ENCODE results near the gene CASQ2.

CASQ2 gene

DNA sequence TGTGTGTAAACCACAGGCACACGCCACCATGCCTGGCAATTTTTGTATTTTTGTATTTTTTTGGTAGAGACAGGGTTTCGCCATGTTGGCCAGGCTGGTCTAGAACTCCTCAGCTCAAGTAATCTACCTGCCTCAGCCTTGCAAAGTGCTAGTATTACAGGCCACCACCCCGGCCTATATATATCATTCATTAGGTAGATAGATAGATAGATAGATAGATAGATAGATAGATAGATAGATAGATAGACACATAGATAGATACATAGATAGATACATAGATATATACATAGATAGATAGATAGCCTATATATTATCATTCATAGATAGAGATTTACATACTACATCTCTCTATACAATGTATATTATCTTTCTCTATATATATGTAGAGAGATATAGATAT is 80.8 kb downstream of the CASQ2 start:
- DNase-seq = no peak

DNA sequence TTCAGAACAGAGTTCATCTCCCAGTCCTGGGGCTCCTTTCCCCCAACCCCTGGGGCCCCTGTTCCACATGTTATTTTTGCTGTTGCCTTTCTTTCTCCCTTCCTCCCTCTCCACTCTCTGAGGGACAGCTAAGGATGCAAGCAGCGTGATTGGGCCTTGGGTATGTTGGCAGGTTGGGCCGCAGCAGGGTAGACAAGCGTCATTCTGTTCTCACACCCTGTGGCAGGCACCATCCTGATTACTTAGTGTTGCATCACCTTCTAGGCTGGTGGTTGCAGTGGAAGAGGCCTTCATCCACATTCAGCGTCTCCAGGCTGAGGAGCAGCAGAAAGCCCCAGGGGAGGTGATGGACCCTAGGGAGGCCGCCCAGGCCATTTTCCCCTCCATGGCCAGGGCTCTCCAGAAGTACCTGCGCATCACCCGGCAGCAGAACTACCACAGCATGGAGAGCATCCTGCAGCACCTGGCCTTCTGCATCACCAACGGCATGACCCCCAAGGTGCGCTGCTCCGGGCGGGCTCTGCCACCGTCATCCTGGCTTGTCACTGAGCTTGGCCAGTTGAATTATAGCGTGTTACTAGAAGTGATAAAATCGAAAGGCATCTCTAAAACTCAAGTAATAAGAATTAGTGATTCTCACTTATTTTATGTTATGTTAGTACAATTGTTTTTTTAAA is 83.3 kb downstream of the CASQ2 start:
- no peak for DNase-seq

DNA sequence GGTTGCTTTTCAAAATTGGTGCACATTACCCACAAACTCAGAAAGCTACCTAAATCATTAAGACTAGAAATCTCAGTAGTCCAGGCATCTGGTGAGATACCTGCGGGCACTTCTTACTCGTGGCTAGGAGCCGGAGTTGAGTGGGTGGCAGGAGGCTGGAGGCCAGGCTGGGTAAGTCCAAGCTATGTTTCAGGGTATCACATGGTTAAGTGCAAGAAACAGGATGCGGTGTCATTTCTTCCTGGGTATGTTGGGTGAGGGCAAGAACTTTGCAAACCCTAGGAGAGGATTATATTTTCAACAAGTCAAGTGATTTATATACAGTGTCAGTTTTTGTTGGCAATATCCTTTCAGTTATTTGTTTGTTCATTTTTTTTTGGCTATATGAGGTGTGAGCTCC is 85.7 kb downstream of the CASQ2 start:
- no peak for DNase-seq

DNA sequence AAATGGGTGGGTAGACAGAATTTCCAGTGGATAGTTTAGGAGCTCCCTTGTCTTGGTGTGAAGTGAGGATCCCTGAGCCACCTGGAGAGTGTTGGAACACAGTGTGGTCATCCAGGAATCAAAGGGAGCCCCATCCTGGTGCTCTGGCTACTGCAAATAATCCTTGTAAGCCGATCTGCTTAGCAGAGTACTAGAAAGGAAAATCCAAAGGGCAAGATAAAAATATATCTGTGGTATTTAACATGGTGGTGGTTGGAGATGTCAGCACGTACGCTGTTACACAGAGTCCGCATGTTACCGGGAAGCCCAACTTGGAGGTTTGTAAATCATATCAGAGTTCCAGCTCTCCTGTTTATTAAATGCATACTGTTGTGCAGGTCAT is 87.8 kb downstream of the CASQ2 start:
- DNase-seq = no peak

DNA sequence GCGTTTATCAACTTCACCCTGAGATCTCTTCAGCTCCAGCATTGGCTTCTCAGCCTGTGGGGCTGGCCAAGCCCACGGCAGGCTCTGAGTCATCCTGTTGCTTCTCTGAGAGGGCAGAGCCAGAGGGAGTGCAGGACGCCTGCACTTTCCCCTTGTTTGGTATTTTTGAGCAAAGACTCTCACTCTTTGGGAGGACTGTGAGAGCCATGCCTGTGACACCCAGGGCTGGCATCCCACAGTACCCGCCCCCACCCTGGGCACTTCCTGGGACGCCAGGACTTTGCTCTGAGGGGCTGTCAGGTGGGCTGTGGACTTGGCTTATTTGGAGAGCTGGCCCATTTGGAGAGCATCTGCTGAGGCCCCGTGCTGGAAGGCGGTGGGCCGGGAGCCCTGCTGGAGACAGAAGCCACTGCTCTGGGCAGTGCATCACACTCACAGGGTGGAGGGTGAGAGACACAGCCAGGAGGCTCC is 89.3 kb downstream of the CASQ2 start:
- no peak for DNase-seq

DNA sequence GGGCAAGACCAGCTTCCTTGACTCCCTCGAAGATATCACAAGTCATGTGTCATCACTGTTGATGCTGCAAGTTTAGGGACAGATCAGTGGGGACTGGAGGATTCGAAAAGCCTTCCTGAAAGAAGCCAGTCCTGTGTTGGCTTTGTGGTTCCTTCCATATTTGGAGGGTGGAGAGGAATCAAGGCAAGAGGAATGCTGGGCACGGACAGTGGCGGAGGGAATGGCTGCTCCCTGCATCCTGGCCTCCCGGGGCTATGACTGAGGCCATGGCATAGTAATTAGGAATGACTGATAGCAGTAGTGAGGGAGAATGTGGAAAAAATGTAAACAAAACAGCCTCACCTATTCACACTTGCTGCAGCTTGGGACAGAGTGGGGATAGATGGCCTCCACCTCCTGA is 90.4 kb downstream of the CASQ2 start:
- no peak for DNase-seq

DNA sequence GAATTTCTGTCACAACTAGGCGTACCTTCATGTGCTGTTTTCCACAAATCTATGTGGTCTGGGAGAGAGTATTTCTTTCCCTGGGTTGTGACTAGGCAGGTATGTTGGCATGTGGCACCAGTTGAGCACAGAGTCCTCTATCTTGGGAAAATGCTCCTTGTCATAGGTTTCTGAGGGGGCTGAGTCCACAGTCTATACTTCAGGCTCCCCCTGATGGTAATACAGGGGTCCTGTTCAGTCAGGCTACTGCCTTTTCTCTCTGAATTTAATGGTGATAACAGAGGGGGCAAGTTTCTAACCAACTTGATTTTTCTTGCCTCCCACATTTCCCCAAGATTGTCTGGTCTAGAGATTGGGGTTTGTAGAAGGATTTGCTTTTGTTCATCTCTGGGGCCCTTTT is 90.9 kb downstream of the CASQ2 start:
- DNase-seq = no peak

DNA sequence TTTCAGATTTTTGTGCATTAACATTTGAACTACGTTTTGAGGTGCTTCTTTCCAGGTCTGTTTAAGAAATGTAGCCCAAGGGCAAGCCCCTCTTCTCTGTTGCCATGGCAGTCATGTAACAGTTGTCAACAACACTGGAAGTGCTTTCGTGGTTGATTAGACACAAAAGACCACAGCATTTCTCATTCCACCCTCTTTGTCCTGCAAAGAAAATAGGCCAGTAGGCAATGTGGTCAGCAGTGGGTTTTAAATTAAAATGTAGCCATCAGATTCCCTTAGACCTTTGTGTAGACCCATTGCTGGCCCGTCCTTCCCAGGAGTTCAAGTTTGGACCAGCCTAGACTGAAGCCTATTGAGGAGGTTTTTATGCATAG is 91.3 kb downstream of the CASQ2 start:
- DNase-seq = no peak

DNA sequence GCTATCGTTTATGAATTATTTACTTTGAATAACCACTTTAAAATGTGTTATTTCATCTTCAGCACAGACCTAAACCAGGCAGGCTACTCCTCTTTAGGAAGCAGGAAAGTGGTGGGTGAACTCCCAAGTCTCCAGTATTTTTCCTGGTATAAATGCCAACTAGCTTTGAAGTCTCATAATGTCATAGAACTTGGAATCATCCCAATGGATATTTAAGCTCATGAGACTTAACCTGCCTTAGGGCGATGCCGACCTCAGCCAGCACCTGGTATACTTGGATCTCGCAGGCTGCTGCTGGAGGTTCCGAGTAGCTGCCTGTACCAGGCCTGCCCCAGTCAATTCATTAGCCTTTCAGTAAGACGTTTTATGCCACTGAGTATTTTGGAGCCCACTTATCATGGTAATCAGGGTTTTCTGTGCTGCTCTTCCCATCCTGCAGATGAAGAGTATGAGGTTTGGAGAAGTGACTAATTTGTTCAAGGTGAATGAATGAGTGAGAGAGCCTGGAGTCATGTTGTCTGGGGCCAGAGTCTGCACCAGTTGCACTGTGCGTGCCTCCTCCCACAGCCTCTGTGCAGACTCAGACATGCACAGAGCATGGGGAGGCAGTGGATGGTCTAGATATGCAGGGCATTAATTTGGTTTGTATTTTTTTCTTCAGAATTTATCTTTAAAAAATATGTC is 91.9 kb downstream of the CASQ2 start:
- DNase-seq = no peak

DNA sequence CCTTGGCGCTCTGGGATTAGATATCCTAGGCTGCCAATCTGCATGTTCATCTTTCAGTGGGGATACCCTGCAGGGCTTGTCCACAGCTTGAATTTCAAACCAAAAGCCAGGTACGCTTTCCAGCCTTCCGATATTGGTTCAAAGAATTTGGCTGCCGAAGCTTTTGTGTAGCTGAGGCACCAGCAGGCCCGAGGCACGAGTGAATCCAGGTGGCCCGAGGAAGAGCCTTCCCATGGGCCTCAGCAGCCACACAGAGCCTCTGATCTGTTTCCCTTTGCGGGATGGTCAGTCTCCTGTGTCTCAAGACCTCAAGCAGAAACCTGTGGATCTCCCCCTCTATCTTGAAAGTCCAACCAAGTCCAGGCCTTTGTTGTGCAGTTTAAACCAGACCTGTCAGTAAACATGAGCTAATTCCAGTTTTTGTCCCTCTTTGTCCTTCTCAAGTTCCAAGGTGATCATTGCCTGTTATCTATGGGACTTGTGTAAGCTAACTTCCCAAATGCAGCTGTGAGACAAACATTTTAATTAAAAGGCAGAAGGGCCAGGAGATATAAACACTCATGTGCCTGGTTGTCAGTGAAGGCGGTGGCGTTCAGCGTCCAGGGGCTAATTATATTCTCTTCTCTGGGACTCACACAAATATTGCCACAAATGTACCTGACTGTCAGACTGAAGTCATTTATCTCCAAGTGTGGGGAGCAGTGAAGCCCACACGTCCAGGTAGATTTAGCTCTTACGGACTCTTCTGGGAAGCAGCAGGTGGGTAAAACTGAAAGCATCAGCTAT is 96.1 kb downstream of the CASQ2 start:
- no peak for DNase-seq

DNA sequence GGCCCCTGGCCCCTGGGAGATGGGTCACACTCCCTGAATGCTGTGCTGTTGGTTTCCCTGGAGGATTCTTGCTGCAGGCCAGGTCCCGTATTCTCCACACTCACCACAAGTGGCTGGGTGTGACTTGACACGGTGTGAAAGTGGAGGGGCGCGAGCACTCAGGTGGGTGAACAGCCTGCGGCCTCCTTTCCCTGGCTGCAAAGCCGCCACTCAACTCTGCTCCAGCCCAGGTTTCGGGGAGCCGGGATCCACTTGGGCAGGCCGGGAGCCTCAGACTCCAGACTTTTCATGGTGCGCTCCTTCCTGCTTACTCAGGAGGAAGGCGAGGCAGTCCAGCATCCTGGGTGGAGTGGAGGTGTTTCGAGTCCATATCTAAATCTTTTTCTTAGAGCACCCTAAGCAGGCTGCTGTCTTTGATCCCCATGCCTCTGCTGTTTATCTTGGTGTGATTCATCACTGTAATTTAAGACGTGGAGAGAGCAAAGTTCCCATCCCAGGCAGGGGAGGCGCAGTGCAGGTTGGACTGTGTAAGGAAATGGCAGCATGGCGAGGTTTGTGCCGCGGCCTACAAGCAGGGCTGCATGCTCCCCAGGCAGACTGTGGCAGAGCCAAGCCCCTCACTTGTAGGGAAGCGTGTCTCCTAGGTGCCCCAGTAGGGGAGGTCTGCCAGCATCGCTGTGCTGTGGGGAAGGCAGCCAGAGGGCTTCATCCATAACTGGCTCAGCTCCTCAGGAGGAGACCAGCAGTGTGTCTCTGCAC is 97.2 kb downstream of the CASQ2 start:
- no peak for DNase-seq

DNA sequence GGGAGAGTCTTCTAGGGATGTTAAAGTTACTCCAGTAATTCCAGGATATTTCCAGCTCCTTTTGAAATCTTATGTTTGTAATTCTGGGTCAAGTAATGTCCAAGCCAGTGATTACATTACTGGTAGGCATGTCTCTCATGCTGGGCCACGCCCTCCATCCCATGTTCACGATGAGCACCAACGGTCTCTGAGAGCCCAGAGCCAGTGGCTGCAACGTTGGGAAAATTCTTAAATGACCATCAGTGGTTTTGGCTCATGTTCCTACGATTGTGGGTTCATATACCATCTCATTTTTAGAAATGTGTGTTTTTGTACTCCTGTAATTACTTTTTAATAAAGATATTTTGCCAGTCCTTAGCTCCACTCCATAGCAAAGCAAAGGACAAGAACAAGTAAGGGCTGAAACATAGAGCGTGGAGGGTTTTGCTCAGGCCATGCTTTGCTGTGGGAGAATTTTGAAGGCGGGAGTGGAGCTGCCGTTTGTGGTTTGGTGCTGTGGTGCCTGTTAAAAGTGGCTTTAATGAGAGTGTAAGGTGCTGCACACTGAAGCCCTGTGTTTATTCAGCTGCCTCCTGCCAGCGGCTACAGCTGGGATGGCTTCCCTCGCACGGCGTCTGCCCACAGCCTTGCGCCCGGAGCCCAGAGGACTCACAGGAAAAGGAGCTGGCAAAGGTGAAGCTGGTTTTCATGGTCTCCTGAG is 97.9 kb downstream of the CASQ2 start:
- DNase-seq = no peak

DNA sequence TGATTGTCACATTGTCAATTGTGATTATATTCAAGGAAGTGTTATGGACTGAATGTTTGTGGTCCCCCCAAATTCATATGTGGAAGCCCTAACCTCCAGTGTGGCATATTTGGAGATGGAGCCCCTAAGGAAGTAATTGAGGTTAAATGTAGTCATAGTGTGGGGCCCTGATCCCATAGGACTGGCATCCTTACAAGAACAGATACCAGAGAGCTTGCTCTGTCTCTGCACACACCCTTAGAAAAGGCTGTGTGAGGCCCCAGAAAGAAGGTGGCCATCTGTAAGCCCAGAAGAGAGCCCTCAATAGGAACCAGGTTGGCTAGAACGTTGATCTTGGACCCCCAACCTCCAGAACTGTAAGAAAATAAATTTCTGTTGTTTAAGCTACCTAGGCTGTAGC is 98.6 kb downstream of the CASQ2 start:
- DNase-seq = no peak

DNA sequence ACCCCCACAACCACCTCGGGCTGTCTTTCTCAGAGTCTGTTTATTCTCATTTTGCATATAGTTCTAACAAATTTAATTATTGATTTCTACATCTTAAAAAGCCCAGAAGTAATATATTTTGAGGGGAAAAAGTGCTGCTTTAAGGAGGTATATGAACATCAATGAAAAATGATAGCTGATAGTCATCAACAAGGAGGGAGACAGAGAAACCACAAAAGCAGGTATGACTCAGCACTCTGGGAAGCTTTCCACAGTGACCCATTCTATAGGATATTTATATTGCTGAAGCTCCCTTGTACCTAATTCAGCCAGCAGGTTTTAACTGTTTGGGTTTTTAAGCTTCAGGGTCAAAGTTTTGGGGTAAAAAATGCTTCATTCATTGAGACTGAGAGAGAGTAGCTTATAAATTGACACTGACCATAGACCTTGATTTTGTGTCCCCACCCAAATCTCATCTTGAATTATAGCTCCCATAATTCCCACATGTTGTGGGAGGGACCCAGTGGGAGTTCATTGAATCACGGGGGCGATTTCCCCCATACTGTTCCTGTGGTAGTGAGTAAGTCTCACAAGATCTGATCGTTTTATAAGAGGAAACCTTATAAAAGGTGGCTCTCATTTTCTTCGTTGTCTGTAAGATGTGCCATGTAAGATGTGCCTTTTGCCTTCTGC is 99.4 kb downstream of the CASQ2 start:
- no peak for DNase-seq

DNA sequence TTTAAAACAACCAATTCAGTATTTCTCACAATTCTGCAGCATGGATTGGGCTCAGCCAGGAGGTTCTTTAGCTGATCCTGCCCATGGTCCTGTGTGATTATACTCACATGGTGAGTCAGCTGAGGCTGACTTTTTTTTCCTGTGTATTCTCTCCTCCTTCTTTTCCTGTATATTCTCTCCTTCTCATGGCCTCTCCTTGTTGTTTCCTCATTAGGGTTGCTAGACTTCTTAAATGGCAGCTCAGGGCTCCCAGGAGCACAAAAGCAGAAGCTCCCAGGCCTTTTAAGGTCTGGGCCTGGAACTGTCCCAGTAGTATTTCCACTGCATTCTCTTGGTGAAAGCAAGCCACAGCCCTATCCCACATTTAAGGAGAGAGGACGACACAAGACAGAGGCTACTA is 99.9 kb downstream of the CASQ2 start:
- DNase-seq = no peak

DNA sequence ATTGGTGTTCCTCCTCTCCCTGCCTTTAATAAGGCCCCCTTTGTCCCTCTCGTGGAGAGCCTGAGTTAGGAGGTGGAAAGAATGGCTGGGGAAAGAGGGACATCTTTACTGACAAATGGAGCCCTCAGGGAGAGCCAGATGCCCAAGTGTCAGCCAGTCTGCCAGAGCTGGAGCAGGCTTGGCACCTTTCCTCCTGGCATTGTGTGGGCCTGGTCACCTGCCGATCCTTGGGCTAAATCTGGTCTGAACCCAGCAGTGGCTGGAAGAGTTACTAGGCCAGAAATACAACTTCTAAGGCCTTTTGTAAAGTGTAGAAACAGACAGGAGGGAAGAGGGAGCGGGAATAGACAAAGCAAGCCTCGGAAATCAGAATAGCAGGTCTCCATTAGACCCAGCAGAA is 101.8 kb downstream of the CASQ2 start:
- DNase-seq = no peak

DNA sequence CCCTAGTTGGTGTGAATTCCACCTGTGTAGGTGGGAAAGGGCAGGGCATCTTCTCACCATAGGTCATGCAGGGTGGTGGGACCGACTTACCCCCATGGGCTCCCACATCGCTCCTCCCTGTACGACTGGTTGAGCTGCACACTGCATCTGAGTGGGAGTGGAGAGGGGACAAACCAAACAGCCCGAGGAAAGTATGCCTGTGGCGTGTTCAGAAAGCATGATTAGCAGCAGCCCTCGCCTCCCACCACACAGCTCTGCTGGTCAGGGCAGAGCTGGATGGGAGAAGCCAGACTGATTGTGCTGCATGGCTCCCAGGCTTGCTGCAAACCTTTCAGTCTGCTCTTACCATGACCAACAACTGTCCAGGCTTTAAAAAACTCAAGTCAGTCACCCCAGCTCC is 102.3 kb downstream of the CASQ2 start:
- no peak for DNase-seq

DNA sequence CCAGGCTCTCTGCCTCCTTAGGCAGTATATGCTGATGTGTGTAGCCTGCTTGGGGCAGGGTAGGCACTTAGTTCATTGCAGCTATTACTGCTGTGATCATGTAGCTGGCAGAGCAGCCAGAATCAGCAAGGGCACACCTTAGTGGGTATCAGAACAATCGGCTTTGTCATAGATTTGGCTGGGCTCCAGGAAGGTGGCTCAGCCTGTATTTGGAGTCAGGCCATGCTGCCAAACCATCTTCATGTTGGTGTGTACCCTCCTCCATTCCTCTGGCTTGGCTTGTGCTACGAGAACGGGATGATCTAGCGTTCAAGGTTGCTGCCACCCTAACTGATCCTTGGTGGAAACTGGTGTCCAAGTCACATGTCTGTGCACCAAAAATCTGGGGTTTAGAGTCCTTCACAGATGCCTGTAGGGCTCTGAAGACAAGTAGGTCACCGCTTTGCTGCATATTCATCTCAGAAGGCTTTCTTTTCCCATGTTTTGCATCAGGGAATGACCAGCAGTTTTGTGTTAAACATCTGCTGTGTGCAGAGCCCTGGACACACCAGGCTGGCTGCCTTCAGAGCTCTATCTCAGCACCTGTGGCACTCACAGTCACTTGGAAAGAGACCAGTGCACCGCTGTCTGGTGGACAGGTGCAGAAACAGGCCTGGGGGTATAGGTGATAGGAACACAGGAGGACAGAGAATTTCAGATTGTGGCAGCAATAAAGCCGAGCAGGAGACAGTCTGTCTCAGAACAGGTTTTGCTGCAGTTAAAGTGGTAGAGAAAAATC is 103.0 kb downstream of the CASQ2 start:
- no peak for DNase-seq

DNA sequence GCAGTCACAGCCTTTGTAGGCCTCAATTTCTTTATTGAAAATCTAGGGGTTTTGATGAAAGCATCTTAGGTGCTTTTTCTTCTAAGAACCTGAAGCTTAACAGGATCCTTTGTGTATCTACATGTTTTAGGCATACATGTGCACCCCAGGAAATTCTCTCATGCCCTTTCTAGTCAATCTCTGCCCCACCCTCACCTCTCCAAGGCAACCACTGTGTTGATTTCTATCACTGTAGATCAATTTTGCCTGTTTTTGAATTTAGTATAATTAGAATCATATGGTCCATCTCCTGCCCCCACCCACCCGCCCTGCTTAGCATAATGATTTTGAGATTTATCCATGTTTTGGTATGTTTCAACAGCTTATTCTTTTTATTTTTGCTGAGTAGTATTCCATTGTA is 107.4 kb downstream of the CASQ2 start:
- no peak for DNase-seq

DNA sequence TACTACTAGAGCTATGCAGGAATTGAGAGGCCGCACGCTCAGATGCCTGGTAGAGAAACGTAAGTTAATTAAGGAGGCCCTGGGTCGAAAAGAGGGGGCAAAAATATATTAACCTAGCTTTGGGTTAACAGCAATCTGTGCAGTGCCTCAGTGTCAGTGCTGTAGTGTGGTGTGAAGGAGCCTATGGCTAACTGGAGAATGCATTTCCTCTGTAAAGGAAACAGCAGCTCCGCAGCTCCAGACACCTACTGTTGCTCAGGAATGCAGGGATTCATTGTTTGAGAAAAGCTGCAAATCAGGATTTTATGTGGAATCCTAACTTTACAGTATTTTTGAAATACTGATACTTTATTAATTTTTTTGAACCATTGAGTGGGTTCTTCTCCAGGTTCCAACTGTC is 108.4 kb downstream of the CASQ2 start:
- DNase-seq = no peak

DNA sequence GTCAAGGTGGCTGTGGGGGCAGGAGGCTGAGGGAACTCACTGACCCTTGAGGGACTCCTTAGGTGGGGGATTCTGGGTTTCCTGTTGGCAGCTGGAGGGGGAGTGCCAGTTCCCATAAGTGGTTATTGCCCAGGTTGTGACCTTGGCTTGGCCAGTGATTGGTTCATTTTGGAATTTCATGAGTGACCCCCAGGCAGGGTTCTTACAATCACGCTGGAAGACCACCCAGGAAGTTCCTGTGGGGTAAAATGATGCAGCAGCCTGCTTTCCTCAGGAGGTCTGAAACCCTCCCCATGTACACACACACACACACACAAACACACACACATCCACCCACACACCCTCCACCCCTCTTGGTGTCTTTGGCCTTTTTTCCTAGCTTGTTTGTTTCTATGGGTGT is 109.9 kb downstream of the CASQ2 start:
- DNase-seq = no peak
